ENCODE measurements around the gene CCNJL. TPM values are rescaled to one million over a fixed set of nuclear protein-coding genes. Genes with fewer than 3 reads are reported as not detected.

The CCNJL gene
- total RNA-seq, 2 experiments from 2014 or later = not detected

- intact Hi-C loops (cut with micrococcal nuclease; ENCODE audit: unreplicated experiment) = no loop called here
These were observed 37.6 kb upstream of the CCNJL start for GRCh38 chr5:160349935-160350303.

GRCh38 chr5:160349249-160349934 lies 37.0 kb upstream of the CCNJL start:
- intact Hi-C loops (cut with micrococcal nuclease; ENCODE audit: unreplicated experiment) = no loop called here
- Histone ChIP-seq H3K79me2 (ENCODE audit: insufficient read depth, low read depth, low read length) (no peaks in the 10 kb centered on the region), H4K20me1 (ENCODE audit: insufficient read depth, low read length) (no peaks in the 10 kb centered on the region), H3K36me3 (ENCODE audit: insufficient read depth, low read length) (no peaks in the 10 kb centered on the region), H3K9me3 (ENCODE audit: low read length) (no peaks in the 10 kb centered on the region), H3K4me1 (ENCODE audit: insufficient read depth, low read length, poor library complexity, severe bottlenecking) (no peaks in the 10 kb centered on the region), H3K4me2 (ENCODE audit: low read length) (no peak overlapping the region), H3K4me3 (ENCODE audit: low read depth, low read length, poor library complexity, severe bottlenecking) (no peak overlapping the region), H3K9me2 (ENCODE audit: insufficient read depth, low read length) (no peaks in the 10 kb centered on the region), H3K27ac (ENCODE audit: low read depth, low read length, poor library complexity, severe bottlenecking) (no peak overlapping the region), H2AFZ (ENCODE audit: low read length) (no peak overlapping the region)
- DNase-seq (ENCODE audit: low spot score) = no peak
- POLR2A ChIA-PET = interaction anchor here (0.6 to 0.8 kb wide), 2 partner anchors 493 to 1077 kb away, joined by 4 to 5 read pairs; no protein-coding TSS in a partner anchor
- no TSS peak for BruUV-seq (replicated peaks)
- TF ChIP-seq EZH2phosphoT487 (IDR thresholded peaks at IDR 0.05; ENCODE audit: borderline replicate concordance, low read depth, low read length) = no peak
- CTCF ChIA-PET (ENCODE audit: unreplicated experiment) = no interaction called here

More at GRCh38 chr5:160349935-160350303, 37.6 kb upstream of the CCNJL start:
- no peak overlapping the region for H3K4me2 ChIP-seq (ENCODE audit: low read length)
- no peak overlapping the region for H3K4me3 ChIP-seq (ENCODE audit: low read depth, low read length, poor library complexity, severe bottlenecking)
- BruUV-seq (replicated peaks) = no TSS peak
- H3K9me2 ChIP-seq (ENCODE audit: insufficient read depth, low read length) = no peaks in the 10 kb centered on the region
- no peaks in the 10 kb centered on the region for H3K79me2 ChIP-seq (ENCODE audit: insufficient read depth, low read depth, low read length)
- no peaks in the 10 kb centered on the region for H3K9me3 ChIP-seq (ENCODE audit: low read length)
- CTCF ChIA-PET (ENCODE audit: unreplicated experiment) = no interaction called here
- H2AFZ ChIP-seq (ENCODE audit: low read length) = no peak overlapping the region
- no peaks in the 10 kb centered on the region for H3K36me3 ChIP-seq (ENCODE audit: insufficient read depth, low read length)
- POLR2A ChIA-PET = interaction anchor here (0.7 to 0.8 kb wide), 2 partner anchors 493 to 885 kb away, joined by 3 to 5 read pairs; no protein-coding TSS in a partner anchor
- no peak for DNase-seq (ENCODE audit: low spot score)
- no peaks in the 10 kb centered on the region for H4K20me1 ChIP-seq (ENCODE audit: insufficient read depth, low read length)
- H3K27ac ChIP-seq (ENCODE audit: low read depth, low read length, poor library complexity, severe bottlenecking) = no peak overlapping the region
- TF ChIP-seq CTCF (conservative IDR thresholded peaks at IDR 0.05; ENCODE audit: low read length) = no peak
- TF ChIP-seq EZH2phosphoT487 (IDR thresholded peaks at IDR 0.05; ENCODE audit: borderline replicate concordance, low read depth, low read length) = no peak
- no peaks in the 10 kb centered on the region for H3K4me1 ChIP-seq (ENCODE audit: insufficient read depth, low read length, poor library complexity, severe bottlenecking)

- H3K36me3 ChIP-seq (ENCODE audit: insufficient read depth, low read length) = no peaks in the 10 kb centered on the region
- H3K9me2 ChIP-seq (ENCODE audit: insufficient read depth, low read length) = no peaks in the 10 kb centered on the region
- intact Hi-C loops (cut with micrococcal nuclease; ENCODE audit: unreplicated experiment) = no loop called here
- TF ChIP-seq EZH2phosphoT487 (IDR thresholded peaks at IDR 0.05; ENCODE audit: borderline replicate concordance, low read depth, low read length) (no peak), CTCF (conservative IDR thresholded peaks at IDR 0.05; ENCODE audit: low read length) (no peak)
- CTCF ChIA-PET (ENCODE audit: unreplicated experiment) = no interaction called here
- H3K4me3 ChIP-seq (ENCODE audit: low read depth, low read length, poor library complexity, severe bottlenecking) = no peak overlapping the region
- H3K4me1 ChIP-seq (ENCODE audit: insufficient read depth, low read length, poor library complexity, severe bottlenecking) = no peaks in the 10 kb centered on the region
- no peak overlapping the region for H2AFZ ChIP-seq (ENCODE audit: low read length)
- DNase-seq (ENCODE audit: low spot score) = no peak
- no peak overlapping the region for H3K27ac ChIP-seq (ENCODE audit: low read depth, low read length, poor library complexity, severe bottlenecking)
- no TSS peak for BruUV-seq (replicated peaks)
- H4K20me1 ChIP-seq (ENCODE audit: insufficient read depth, low read length) = no peaks in the 10 kb centered on the region
- H3K79me2 ChIP-seq (ENCODE audit: insufficient read depth, low read depth, low read length) = no peaks in the 10 kb centered on the region
- no peak overlapping the region for H3K4me2 ChIP-seq (ENCODE audit: low read length)
- POLR2A ChIA-PET = interaction anchor here (0.5 kb wide), 1 partner anchor 20 kb away, joined by 3 read pairs; no protein-coding TSS in a partner anchor
- H3K9me3 ChIP-seq (ENCODE audit: low read length) = no peaks in the 10 kb centered on the region
These were observed 35.7 kb upstream of the CCNJL start for GRCh38 chr5:160348080-160348479.

Data from OCI-LY7 (cell line).